ENCODE measurements around the gene CUL4B.
"Not testable (repeated sequence)": the region's sequence is repeated elsewhere in the genome, so short reads cannot be mapped to it uniquely, and the experiment has no call there.

CUL4B gene

DNA sequence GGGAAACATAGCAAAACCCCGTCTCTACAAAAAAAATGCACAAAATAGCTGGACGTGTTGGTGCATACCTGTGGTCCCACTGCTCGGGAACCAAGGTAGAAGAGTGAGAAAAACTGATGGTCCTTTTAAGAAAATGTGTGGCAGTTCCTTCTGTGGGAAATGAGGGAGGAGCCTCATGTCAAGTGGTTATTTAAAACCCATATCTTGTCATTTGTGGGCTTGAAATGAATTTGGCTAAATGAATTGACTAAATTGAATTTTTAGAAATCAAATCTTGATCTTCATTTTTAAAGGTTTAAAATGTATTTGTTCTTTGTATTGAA lies 75.5 kb downstream of the CUL4B start:
- Histone ChIP-seq H3K27ac (peak overlapping the region; percentile 45), H3K36me3 (replicated peaks) (no peaks in the 10 kb centered on the region), H3K4me3 (ENCODE audit: low read depth, low read length) (peak overlapping the region; percentile 56), H3K27me3 (replicated peaks) (no peaks in the 10 kb centered on the region)
- DNase-seq: no peak
- in situ Hi-C loops (cut with HindIII; ENCODE audit: low pct_ligation_motif_present, low sequenced_read_pairs): no loop called here
- TF ChIP-seq, protein P1, sequence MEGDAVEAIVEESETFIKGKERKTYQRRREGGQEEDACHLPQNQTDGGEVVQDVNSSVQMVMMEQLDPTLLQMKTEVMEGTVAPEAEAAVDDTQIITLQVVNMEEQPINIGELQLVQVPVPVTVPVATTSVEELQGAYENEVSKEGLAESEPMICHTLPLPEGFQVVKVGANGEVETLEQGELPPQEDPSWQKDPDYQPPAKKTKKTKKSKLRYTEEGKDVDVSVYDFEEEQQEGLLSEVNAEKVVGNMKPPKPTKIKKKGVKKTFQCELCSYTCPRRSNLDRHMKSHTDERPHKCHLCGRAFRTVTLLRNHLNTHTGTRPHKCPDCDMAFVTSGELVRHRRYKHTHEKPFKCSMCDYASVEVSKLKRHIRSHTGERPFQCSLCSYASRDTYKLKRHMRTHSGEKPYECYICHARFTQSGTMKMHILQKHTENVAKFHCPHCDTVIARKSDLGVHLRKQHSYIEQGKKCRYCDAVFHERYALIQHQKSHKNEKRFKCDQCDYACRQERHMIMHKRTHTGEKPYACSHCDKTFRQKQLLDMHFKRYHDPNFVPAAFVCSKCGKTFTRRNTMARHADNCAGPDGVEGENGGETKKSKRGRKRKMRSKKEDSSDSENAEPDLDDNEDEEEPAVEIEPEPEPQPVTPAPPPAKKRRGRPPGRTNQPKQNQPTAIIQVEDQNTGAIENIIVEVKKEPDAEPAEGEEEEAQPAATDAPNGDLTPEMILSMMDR (IDR thresholded peaks at IDR 0.05; ENCODE audit: low read depth, low read length, missing control alignments): no peak

DNA sequence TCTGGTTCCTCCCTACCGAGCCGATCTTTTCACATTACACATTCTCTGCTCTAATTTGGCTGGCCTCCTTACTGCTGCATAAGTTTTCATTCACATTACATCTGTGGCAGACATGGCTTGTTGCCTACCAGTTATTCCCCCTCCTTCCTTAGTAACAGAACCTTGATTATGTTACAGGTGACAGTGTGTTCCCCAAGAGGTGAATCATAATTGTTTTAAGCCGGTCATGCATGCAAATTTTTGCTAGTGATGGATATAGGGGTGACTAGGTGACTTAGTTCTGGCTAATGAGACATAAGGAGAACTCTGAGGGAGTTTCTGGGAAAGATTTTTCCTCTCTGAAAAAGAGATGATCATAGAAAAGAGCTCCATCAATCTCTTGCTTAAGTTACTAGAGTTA lies 83.3 kb downstream of the CUL4B start:
- no peaks in the 10 kb centered on the region for H3K36me3 ChIP-seq (replicated peaks)
- in situ Hi-C loops (cut with HindIII; ENCODE audit: low pct_ligation_motif_present, low sequenced_read_pairs): no loop called here
- TF ChIP-seq, protein P1 (IDR thresholded peaks at IDR 0.05; ENCODE audit: low read depth, low read length, missing control alignments): no peak

DNA sequence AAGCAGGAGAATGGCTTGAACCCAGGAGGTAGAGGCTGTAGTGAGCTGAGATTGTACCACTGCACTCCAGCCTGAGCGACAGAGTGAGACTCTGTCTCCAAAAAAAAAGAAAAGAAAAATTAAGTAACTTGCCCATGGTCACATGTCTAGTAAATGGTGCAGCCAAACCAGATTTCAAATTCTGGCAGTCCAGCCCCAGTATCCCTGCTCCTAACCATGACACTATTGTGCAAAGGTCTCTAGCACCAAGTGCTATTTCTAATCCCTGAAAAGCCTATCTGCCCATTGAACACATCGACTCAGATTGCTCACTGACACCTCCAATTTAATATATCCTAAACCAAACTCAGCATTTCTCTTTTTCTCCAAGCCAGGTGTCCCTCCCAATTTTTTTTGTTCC lies 84.0 kb downstream of the CUL4B start:
- no peaks in the 10 kb centered on the region for H3K36me3 ChIP-seq (replicated peaks)
- TF ChIP-seq, protein P1 (IDR thresholded peaks at IDR 0.05; ENCODE audit: low read depth, low read length, missing control alignments): no peak
- in situ Hi-C loops (cut with HindIII; ENCODE audit: low pct_ligation_motif_present, low sequenced_read_pairs): no loop called here
- H3K27ac ChIP-seq: no peak overlapping the region
- no peak for DNase-seq
- no peaks in the 10 kb centered on the region for H3K27me3 ChIP-seq (replicated peaks)
- no peak overlapping the region for H3K4me3 ChIP-seq (ENCODE audit: low read depth, low read length)

More for the DNA sequence above, 83.3 kb downstream of the CUL4B start:
- H3K27ac ChIP-seq: no peak overlapping the region
- DNase-seq: no peak
- H3K4me3 ChIP-seq (ENCODE audit: low read depth, low read length): no peak overlapping the region
- no peaks in the 10 kb centered on the region for H3K27me3 ChIP-seq (replicated peaks)

DNA sequence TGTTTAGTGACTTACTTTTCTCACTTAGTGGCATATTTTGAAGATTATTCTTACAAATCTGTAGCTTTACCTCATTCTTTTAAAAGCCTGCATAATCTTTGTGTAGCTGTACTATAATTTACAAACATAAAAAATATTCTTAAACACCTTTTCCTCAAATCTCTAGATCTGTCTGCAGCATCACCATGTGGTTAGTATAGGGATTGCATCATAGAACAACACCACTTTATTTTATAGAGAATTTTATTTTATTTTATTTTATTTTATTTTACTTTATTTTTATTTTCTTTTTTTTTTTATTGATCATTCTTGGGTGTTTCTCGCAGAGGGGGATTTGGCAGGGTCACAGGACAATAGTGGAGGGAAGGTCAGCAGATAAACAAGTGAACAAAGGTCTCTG lies 85.3 kb downstream of the CUL4B start:
- H3K27me3 ChIP-seq (replicated peaks); H3K27ac ChIP-seq; H3K4me3 ChIP-seq (ENCODE audit: low read depth, low read length); DNase-seq; in situ Hi-C loops (cut with HindIII; ENCODE audit: low pct_ligation_motif_present, low sequenced_read_pairs); H3K36me3 ChIP-seq (replicated peaks): not testable (repeated sequence)
- TF ChIP-seq, protein P1 (IDR thresholded peaks at IDR 0.05; ENCODE audit: low read depth, low read length, missing control alignments): peak; percentile 44
